SKM-1 (cell line): ENCODE results near the gene URB1.
"Not testable (repeated sequence)": the region's sequence is repeated elsewhere in the genome, so short reads cannot be mapped to it uniquely, and the experiment has no call there.

Experiments
- DNase-seq: peaks from one replicate; lab custom pipeline; 2025; ENCODE audit not compliant: unreplicated experiment; lab: John Stamatoyannopoulos, UW

URB1 gene

DNA sequence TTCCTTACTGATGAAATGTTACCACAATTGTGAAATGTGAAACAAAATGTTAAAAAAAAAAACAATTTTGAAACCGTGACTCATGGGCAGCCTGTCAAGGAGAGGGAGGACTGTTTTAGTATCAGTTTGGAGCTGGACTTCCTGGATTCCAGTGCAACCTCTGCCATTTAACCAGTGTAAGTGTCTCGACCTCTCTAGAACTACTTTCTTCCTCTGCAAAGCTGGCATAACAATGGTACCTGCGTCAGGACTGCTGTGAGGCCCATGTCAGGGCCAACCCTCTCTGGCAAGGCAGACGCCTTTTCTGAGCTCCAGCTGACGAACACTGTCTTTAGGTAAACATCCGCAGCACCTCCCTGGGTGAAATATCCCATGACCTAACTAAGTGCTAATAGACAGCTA is 20.9 kb downstream of the URB1 start:
- no peak for DNase-seq

GRCh38 chr21:32370998-32371766 is 21.6 kb downstream of the URB1 start:
- DNase-seq, result no peak

GRCh38 chr21:32368961-32369360 is 23.9 kb downstream of the URB1 start:
- not testable (repeated sequence) for DNase-seq

DNA sequence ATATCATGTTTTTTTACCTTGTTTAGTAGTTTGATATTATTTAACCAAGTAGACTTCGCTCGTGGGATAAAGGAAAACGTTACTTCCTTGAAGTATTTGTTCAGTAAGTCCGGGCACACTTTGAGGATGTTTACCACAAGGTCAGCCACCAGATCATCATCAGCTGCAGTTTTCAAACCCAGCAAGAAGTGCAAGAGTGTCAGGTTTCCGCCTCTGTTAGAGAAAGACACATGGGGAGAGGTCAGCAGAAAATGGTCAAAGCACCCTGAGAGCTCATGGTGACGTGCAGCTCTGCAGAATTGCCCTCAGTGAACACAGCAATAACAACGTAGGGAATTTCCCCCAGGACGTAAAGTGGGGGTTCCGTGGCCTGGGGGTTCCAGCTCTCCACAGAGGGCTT is 24.4 kb downstream of the URB1 start:
- DNase-seq, result no peak

- no peak for DNase-seq
Observed at GRCh38 chr21:32367158-32367557, 25.7 kb downstream of the URB1 start.

GRCh38 chr21:32366191-32366590 is 26.6 kb downstream of the URB1 start:
- no peak for DNase-seq

DNA sequence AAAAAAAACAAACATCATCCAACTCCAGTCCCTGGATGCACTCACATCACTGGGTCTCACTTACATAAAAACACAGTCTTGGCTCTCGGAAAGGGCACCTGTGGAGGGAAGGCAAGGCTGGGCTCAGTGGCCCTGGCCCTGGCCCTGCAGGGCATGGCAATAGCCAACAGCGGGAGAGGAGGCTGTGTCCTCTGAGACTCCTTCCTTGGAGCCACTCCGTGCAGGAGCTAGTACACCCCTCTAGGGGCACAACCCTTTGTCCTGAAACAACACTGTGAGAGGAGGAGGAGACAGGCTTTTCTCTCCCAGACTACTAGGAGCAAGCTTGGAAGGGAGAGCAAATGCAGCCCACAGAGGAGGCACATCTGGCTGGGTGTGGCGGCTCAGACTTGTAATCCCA is 28.0 kb downstream of the URB1 start:
- DNase-seq, result no peak

- no peak for DNase-seq
Observed at GRCh38 chr21:32364387-32364786, 28.4 kb downstream of the URB1 start.

GRCh38 chr21:32360401-32360975 is 32.3 kb downstream of the URB1 start:
- DNase-seq, result no peak

DNA sequence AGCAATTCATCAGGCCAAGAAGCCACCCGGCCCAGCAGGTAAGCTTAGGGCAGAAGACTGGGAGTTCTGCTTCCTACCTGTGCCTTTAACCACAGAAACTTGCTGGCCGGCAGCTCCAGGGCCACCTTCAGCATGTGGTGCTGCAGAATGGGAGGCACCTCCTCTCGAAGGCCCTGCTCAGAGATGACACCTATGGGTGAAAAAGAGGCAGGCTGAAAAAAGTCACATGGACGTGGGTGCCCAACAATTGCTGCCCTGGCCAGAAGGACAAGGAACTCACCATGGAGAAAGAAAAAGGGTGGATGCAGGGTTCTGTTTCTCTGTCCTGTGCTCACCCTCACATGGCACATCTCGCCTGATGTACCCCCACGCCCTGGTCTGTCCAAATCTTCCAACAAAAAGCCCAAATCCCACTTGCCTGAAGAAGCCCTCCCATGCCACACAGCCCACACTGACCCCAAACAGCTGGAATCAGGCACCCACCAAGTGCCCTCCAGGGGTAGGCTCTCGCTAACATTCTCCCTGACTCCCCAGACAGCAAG is 33.0 kb downstream of the URB1 start:
- no peak for DNase-seq

GRCh38 chr21:32356874-32357395 is 35.9 kb downstream of the URB1 start:
- no peak for DNase-seq

- no peak for DNase-seq
Observed at GRCh38 chr21:32353002-32353711, 39.7 kb downstream of the URB1 start.

DNA sequence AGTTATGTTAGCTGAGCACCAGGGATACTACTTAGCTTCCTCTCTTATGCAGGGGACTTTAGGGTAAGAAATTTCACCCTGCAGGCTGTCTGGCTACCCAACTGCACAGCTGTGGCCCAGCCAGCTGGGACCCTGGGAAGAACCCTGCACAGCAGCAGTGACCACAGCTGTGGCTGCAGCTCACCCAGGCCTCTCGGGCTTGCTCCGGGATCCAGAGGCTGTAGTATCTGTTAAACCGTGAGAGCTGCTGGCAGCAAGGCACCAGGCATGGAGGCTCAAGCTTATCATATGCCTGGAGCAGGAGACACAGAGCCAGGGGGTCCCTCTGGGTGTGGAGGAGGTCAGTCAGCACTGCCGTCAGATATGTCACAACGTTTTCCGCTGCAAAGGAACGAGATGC is 40.3 kb downstream of the URB1 start:
- no peak for DNase-seq

- DNase-seq, result no peak
Observed at GRCh38 chr21:32351428-32351827, 41.4 kb downstream of the URB1 start.

GRCh38 chr21:32350981-32351380 is 41.8 kb downstream of the URB1 start:
- no peak for DNase-seq

GRCh38 chr21:32350211-32350980 is 42.4 kb downstream of the URB1 start:
- DNase-seq, result no peak

DNA sequence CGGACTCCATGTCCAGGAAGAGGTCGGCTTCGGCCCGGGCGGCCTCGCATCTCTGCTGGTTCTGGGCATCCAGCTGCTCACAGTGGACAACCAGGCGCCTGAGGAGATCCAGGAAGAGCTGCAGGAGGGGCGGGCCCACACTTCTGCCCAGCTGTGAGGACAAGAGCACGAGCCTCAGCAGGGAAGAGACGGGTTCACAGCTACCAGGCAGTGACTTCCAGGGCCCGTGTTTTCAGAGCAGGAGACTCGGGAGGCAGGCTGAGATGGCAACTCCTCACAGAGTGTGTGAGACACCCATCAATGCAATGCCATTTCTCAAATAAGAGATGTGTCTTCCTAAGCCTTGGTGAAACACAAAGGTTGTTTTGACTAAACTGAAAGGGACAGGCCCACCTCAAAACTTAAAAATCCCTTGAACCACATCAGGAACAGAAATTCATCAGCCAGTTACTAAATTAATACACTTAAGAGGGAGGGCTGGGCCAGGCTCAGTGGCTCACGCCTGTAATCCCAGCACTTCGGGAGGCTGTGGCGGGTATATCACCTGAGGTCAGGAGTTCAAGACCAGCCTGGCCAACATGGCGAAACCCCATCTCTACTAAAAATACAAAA is 43.4 kb downstream of the URB1 start:
- DNase-seq, result no peak

- DNase-seq, result no peak
Observed at GRCh38 chr21:32348604-32349332, 44.0 kb downstream of the URB1 start.

GRCh38 chr21:32347977-32348376 is 44.8 kb downstream of the URB1 start:
- DNase-seq, result no peak

GRCh38 chr21:32347351-32347750 is 45.5 kb downstream of the URB1 start:
- DNase-seq, result no peak
